H1 (cell line): Measurements from ENCODE around the gene HABP4. TPM values are rescaled to one million over a fixed set of nuclear protein-coding genes. Genes with fewer than 3 reads are reported as not detected.

ENCODE experiments used
- TEAD4 ChIP-seq: IDR thresholded peaks from 2 replicates; pipeline ENCODE4 v1.6.1; 2012; ENCODE audit warnings: low read depth, low read length, inconsistent platforms, mixed read lengths
- polyA plus RNA-seq, 7 experiments: library from polyadenylated mRNA; depleted of rRNA in 3 of 7; stranded (reverse) in 5 of 7; unstranded in 2 of 7; fragments of >200 nt in 5 of 7; fragments of 200-250 nt in 2 of 7; gene quantifications; 1 replicate in 5 of 7; 2 replicates in 1 of 7; 4 replicates in 1 of 7; pipeline versions ENCODE4 v1.2.1 to v1.2.3, GENCODE V29; 2011 to 2013; ENCODE audit warnings: missing spikeins in 2 of 7, mixed read lengths in 2 of 7
- total RNA-seq: library from RNA; stranded (reverse); fragmentation: NEBNext Ultra II Directional; extraction: Animal tissue kit (Norgen Biotek cat#: 25700); gene quantifications from 2 replicates; pipeline ENCODE4 v1.2.1, GENCODE V29; 2021

HABP4 gene
- total and polyA plus RNA-seq, 2 of the 8 experiments (the other 6 are each of a cell fraction or from before 2014, with no cell fraction given): 3.3 to 11.2 TPM

DNA sequence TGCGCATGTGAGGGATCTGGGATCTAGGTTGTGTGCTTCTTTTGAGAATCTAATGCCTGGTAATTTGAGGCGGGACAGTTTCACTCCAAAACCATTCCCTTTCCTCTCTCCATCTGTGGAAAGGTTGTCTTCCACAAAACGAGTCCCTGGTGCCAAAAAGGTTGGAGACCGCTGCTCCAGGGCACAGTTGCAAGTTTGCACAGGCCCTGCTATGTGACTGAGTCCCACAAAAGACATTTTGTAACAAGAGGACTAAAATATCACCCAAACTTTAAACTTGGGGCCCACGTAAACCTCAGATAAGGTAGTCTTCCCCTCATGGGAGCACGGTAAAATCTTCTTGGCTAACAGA lies 26.0 kb upstream of the HABP4 start (continued):
- no peak for TF ChIP-seq TEAD4
